GM12872 (cell line): ENCODE results near the gene TJP2.

Experiments
- CTCF ChIP-seq: IDR thresholded peaks from 3 replicates; pipeline ENCODE4 v1.5.1; 2011; ENCODE audit warnings: low read depth, mild to moderate bottlenecking, low read length, moderate library complexity; ENCODE audit not compliant: insufficient read depth

The TJP2 gene

GRCh38 chr9:69218166-69218565, 44.1 kb downstream of the TJP2 start:
- no peak for TF ChIP-seq CTCF

GRCh38 chr9:69221036-69221435, 47.0 kb downstream of the TJP2 start:
- no peak for TF ChIP-seq CTCF

- no peak for TF ChIP-seq CTCF
Measured at GRCh38 chr9:69222970-69223369, 48.9 kb downstream of the TJP2 start.

- peak; percentile 83 for TF ChIP-seq CTCF
Measured at GRCh38 chr9:69223605-69224004, 49.5 kb downstream of the TJP2 start.

GRCh38 chr9:69229367-69229766, 55.3 kb downstream of the TJP2 start:
- TF ChIP-seq CTCF: no peak

GRCh38 chr9:69232135-69232534, 58.1 kb downstream of the TJP2 start:
- TF ChIP-seq CTCF: no peak

GRCh38 chr9:69234683-69235082, 60.6 kb downstream of the TJP2 start:
- TF ChIP-seq CTCF: no peak

- TF ChIP-seq CTCF: no peak
Measured at GRCh38 chr9:69236188-69236587, 62.1 kb downstream of the TJP2 start.
